Tibial artery (tissue), 4 donors: ENCODE data around the gene OXTR.

Experiments
- DNase-seq, 2 donors: peaks; one replicate each; pipeline ENCODE4 v3.0.0-alpha.2; 2019
- H3K27ac ChIP-seq, 2 donors: fragments of 200-600 bp; sonication (generic) in 1 of 2; 1 replicate in 1 of 2; 2 replicates in 1 of 2; pipeline ENCODE4 v1.5.1; 2018 to 2019; ENCODE audit warnings: mild to moderate bottlenecking in 1 of 2
- H3K27me3 ChIP-seq, 2 donors: fragments of 200-600 bp; sonication (generic) in 1 of 2; one replicate each; pipeline versions ENCODE4 v1.5.1 to v1.6.0; 2016 to 2019
- H3K36me3 ChIP-seq, 3 donors: fragments of 200-600 bp; sonication (generic) in 2 of 3; one replicate each; pipeline ENCODE4 v1.5.1; 2016 to 2019; ENCODE audit warnings: mild to moderate bottlenecking in 2 of 3
- H3K4me1 ChIP-seq, 4 donors: fragments of 200-600 bp; sonication (generic) in 2 of 4; 1 replicate in 3 of 4; 2 replicates in 1 of 4; pipeline ENCODE4 v1.5.1; 2016 to 2019
- H3K4me3 ChIP-seq, 2 donors: fragments of 200-600 bp; sonication (generic) in 1 of 2; 1 replicate in 1 of 2; 2 replicates in 1 of 2; pipeline ENCODE4 v1.5.1; 2018 to 2019; ENCODE audit warnings: mild to moderate bottlenecking in 2 of 2
- H3K9me3 ChIP-seq, 3 donors: fragments of 200-600 bp; sonication (generic) in 1 of 3; one replicate each; pipeline ENCODE4 v1.5.1; 2016 to 2019
- intact Hi-C: fragments of 100-400 bp; cut with DNase I; formaldehyde crosslinking; loops from one replicate; pipeline ENCODE4 v1.15.0; 2023; ENCODE audit warnings: low total_unique reads
- TF ChIP-seq, protein P1 (sequence below), 2 experiments: fragments of 200-600 bp in 1 of 2; fragments of 450-650 bp in 1 of 2; IDR thresholded peaks; one replicate each; pipeline ENCODE4 v1.5.1; 2017 to 2019; ENCODE audit warnings: antibody characterized with exemption in 2 of 2, mild to moderate bottlenecking in 1 of 2, moderate library complexity in 1 of 2

Gene OXTR

GRCh38 chr3:8709801-8710507 is 59.5 kb downstream of the OXTR start:
- no peaks in the 10 kb centered on the region for H3K36me3 ChIP-seq
- intact Hi-C loops = no loop called here
- no peaks in the 10 kb centered on the region for H3K9me3 ChIP-seq
- H3K27me3 ChIP-seq = no peaks in the 10 kb centered on the region
- H3K4me3 ChIP-seq = no peak overlapping the region
- TF ChIP-seq, protein P1, sequence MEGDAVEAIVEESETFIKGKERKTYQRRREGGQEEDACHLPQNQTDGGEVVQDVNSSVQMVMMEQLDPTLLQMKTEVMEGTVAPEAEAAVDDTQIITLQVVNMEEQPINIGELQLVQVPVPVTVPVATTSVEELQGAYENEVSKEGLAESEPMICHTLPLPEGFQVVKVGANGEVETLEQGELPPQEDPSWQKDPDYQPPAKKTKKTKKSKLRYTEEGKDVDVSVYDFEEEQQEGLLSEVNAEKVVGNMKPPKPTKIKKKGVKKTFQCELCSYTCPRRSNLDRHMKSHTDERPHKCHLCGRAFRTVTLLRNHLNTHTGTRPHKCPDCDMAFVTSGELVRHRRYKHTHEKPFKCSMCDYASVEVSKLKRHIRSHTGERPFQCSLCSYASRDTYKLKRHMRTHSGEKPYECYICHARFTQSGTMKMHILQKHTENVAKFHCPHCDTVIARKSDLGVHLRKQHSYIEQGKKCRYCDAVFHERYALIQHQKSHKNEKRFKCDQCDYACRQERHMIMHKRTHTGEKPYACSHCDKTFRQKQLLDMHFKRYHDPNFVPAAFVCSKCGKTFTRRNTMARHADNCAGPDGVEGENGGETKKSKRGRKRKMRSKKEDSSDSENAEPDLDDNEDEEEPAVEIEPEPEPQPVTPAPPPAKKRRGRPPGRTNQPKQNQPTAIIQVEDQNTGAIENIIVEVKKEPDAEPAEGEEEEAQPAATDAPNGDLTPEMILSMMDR (IDR thresholded peaks at IDR 0.05) = no peak
- DNase-seq = no peak
- peaks cover 0 to 12% (median 3%) of the 10 kb centered on the region in 4 donors for H3K4me1 ChIP-seq
- no peak overlapping the region for H3K27ac ChIP-seq

DNA sequence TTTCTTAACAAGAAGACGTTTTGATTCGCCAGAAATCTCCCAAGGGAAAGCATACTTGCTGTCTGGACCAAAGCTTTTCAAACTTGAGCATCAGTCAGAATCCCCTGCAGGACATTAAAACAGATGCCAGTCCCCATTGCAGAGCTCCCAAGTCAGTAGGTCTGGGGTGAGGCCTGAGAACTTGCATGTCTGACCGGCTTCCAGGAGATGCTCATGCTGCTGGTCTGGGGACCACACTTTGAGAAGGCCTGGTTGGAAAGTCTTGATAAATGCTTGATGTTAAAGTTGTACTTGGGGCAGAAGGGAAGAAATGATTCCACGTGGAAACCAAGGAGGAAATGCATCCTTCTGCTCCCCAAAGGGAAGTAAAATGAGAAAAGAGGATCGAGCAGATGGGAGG is 60.1 kb downstream of the OXTR start:
- H3K4me1 ChIP-seq = peaks cover 0 to 12% (median 3%) of the 10 kb centered on the region in 4 donors
- intact Hi-C loops = no loop called here
- H3K36me3 ChIP-seq = no peaks in the 10 kb centered on the region
- no peaks in the 10 kb centered on the region for H3K27me3 ChIP-seq
- TF ChIP-seq, protein P1 (IDR thresholded peaks at IDR 0.05) = no peak
- H3K9me3 ChIP-seq = no peaks in the 10 kb centered on the region
- no peak overlapping the region for H3K4me3 ChIP-seq
- no peak for DNase-seq
- H3K27ac ChIP-seq = no peak overlapping the region

GRCh38 chr3:8705575-8705974 is 63.8 kb downstream of the OXTR start:
- no peak overlapping the region for H3K27ac ChIP-seq
- H3K4me1 ChIP-seq = no peaks in the 10 kb centered on the region
- H3K27me3 ChIP-seq = no peaks in the 10 kb centered on the region
- H3K4me3 ChIP-seq = no peak overlapping the region
- H3K9me3 ChIP-seq = no peaks in the 10 kb centered on the region
- TF ChIP-seq, protein P1 (IDR thresholded peaks at IDR 0.05) = no peak
- H3K36me3 ChIP-seq = no peaks in the 10 kb centered on the region
- no peak for DNase-seq
- intact Hi-C loops = no loop called here

- no peaks in the 10 kb centered on the region for H3K36me3 ChIP-seq
- intact Hi-C loops = no loop called here
- DNase-seq = no peak
- no peaks in the 10 kb centered on the region for H3K4me1 ChIP-seq
- H3K27me3 ChIP-seq = no peaks in the 10 kb centered on the region
- no peak overlapping the region for H3K27ac ChIP-seq
- TF ChIP-seq, protein P1 (IDR thresholded peaks at IDR 0.05) = no peak
- H3K4me3 ChIP-seq = no peak overlapping the region
- no peaks in the 10 kb centered on the region for H3K9me3 ChIP-seq
Measured at GRCh38 chr3:8702560-8702959, 66.9 kb downstream of the OXTR start.
